ENCODE data around the gene STXBP5.

The STXBP5 gene

GRCh38 chr6:147178355-147178754 is 25.9 kb upstream of the STXBP5 start:
- no peak for DNase-seq (ENCODE audit: low read depth in 2 of 3, low spot score in 1 of 3)

- no peak for DNase-seq (ENCODE audit: low read depth in 2 of 3, low spot score in 1 of 3)
These were observed 24.4 kb upstream of the STXBP5 start for GRCh38 chr6:147179809-147180208.

GRCh38 chr6:147180926-147181325 is 23.3 kb upstream of the STXBP5 start:
- DNase-seq (ENCODE audit: low read depth in 2 of 3, low spot score in 1 of 3) = no peak

- DNase-seq (ENCODE audit: low read depth in 2 of 3, low spot score in 1 of 3) = no peak
These were observed 19.8 kb upstream of the STXBP5 start for GRCh38 chr6:147184379-147184778.

GRCh38 chr6:147185216-147185615 is 19.0 kb upstream of the STXBP5 start:
- DNase-seq (ENCODE audit: low read depth in 2 of 3, low spot score in 1 of 3) = no peak

GRCh38 chr6:147190556-147190955 is 13.7 kb upstream of the STXBP5 start:
- no peak for DNase-seq (ENCODE audit: low read depth in 2 of 3, low spot score in 1 of 3)

GRCh38 chr6:147192278-147192911 is 11.8 kb upstream of the STXBP5 start:
- no peak for DNase-seq (ENCODE audit: low read depth in 2 of 3, low spot score in 1 of 3)

GRCh38 chr6:147194652-147195411 is 9.4 kb upstream of the STXBP5 start:
- no peak for DNase-seq (ENCODE audit: low read depth in 2 of 3, low spot score in 1 of 3)

- peak in 1 of 3 donors; percentile 2 for DNase-seq (ENCODE audit: low read depth in 2 of 3, low spot score in 1 of 3)
These were observed 8.7 kb upstream of the STXBP5 start for GRCh38 chr6:147195510-147195909.

GRCh38 chr6:147195987-147196386 is 8.2 kb upstream of the STXBP5 start:
- no peak for DNase-seq (ENCODE audit: low read depth in 2 of 3, low spot score in 1 of 3)

- no peak for DNase-seq (ENCODE audit: low read depth in 2 of 3, low spot score in 1 of 3)
These were observed 3.5 kb upstream of the STXBP5 start for GRCh38 chr6:147200711-147201110.

GRCh38 chr6:147201885-147202515 is 2.2 kb upstream of the STXBP5 start:
- no peak for DNase-seq (ENCODE audit: low read depth in 2 of 3, low spot score in 1 of 3)

- peak; percentile 62 to 67 (median 66) for DNase-seq (ENCODE audit: low read depth in 2 of 3, low spot score in 1 of 3)
These were observed 1.5 kb upstream of the STXBP5 start for GRCh38 chr6:147202516-147203310.

GRCh38 chr6:147203311-147204059 is 732 bp upstream of the STXBP5 start:
- peak; percentile 34 to 58 (median 41) for DNase-seq (ENCODE audit: low read depth in 2 of 3, low spot score in 1 of 3)

GRCh38 chr6:147204843-147205311 is 660 bp downstream of the STXBP5 start:
- no peak for DNase-seq (ENCODE audit: low read depth in 2 of 3, low spot score in 1 of 3)

GRCh38 chr6:147205690-147206600 is 1.7 kb downstream of the STXBP5 start:
- no peak for DNase-seq (ENCODE audit: low read depth in 2 of 3, low spot score in 1 of 3)

GRCh38 chr6:147207351-147207750 is 3.1 kb downstream of the STXBP5 start:
- DNase-seq (ENCODE audit: low read depth in 2 of 3, low spot score in 1 of 3) = no peak

GRCh38 chr6:147207837-147208754 is 3.9 kb downstream of the STXBP5 start:
- no peak for DNase-seq (ENCODE audit: low read depth in 2 of 3, low spot score in 1 of 3)

Data from stimulated activated CD4-positive, alpha-beta T cell treated with anti-CD3 and anti-CD28 coated beads, Interleukin-12 subunit alpha, Interleukin-12 subunit beta, amount 100 ng/mL, for 48 hours (primary cell).